Liver (tissue), 9 donors: ENCODE results near the gene MLLT10. TPM values are rescaled to one million over a fixed set of nuclear protein-coding genes. Genes with fewer than 3 reads are reported as not detected.

Experiments used
- DNase-seq: peaks from one replicate; pipeline ENCODE4 v3.0.0-alpha.2; 2017; ENCODE audit warnings: low spot score
- H3K27ac ChIP-seq, 2 donors: one replicate each; pipeline ENCODE4 v1.7.0; 2013; ENCODE audit warnings: inconsistent platforms in 2 of 2, low read length in 2 of 2, control low read depth in 1 of 2, low read depth in 1 of 2, mild to moderate bottlenecking in 1 of 2
- H3K27me3 ChIP-seq, 4 donors: one replicate each; pipeline versions ENCODE4 v1.6.1 to v1.7.0; 2013; ENCODE audit warnings: low read length in 3 of 4, inconsistent platforms in 1 of 4, mild to moderate bottlenecking in 1 of 4, moderate library complexity in 1 of 4; ENCODE audit not compliant: control insufficient read depth in 4 of 4, insufficient read depth in 4 of 4
- H3K36me3 ChIP-seq, 4 donors: one replicate each; pipeline versions ENCODE4 v1.6.1 to v1.7.0; 2013; ENCODE audit warnings: low read length in 3 of 4, mild to moderate bottlenecking in 3 of 4, low read depth in 1 of 4, moderate library complexity in 1 of 4; ENCODE audit not compliant: control insufficient read depth in 4 of 4, insufficient read depth in 3 of 4
- H3K4me1 ChIP-seq, 4 donors: one replicate each; pipeline versions ENCODE4 v1.6.1 to v1.7.0; 2013; ENCODE audit warnings: low read length in 3 of 4, mild to moderate bottlenecking in 3 of 4, moderate library complexity in 1 of 4; ENCODE audit not compliant: control insufficient read depth in 4 of 4, insufficient read depth in 4 of 4
- H3K4me3 ChIP-seq, 3 donors: one replicate each; pipeline versions ENCODE4 v1.6.1 to v1.7.0; 2013; ENCODE audit warnings: low read length in 3 of 3, control low read depth in 1 of 3, low read depth in 1 of 3, mild to moderate bottlenecking in 1 of 3
- H3K9ac ChIP-seq, 2 donors: one replicate each; pipeline ENCODE4 v1.7.0; 2013; ENCODE audit warnings: low read length in 2 of 2, mild to moderate bottlenecking in 2 of 2, moderate library complexity in 2 of 2, control low read depth in 1 of 2, low read depth in 1 of 2
- H3K9me3 ChIP-seq, 4 donors: one replicate each; pipeline versions ENCODE4 v1.6.1 to v1.7.0; 2013; ENCODE audit warnings: low read length in 3 of 4; ENCODE audit not compliant: control insufficient read depth in 4 of 4
- ATF3 ChIP-seq: IDR thresholded peaks from 2 replicates; pipeline ENCODE4 v1.6.1; 2016; ENCODE audit warnings: antibody characterized with exemption
- FOXA1 ChIP-seq: IDR thresholded peaks from 2 replicates; pipeline ENCODE4 v1.6.1; 2016; ENCODE audit warnings: antibody characterized with exemption
- GABPA ChIP-seq, 2 donors: IDR thresholded peaks in 1 of 2; conservative IDR thresholded peaks in 1 of 2; 2 replicates each; pipeline ENCODE4 v1.6.1; 2016; ENCODE audit warnings: antibody characterized with exemption in 2 of 2, mild to moderate bottlenecking in 1 of 2, moderate library complexity in 1 of 2
- HNF4A ChIP-seq, 2 donors: conservative IDR thresholded peaks; 2 replicates each; pipeline ENCODE4 v1.6.1; 2016; ENCODE audit warnings: antibody characterized with exemption in 2 of 2, mild to moderate bottlenecking in 2 of 2
- HNF4G ChIP-seq: IDR thresholded peaks from 2 replicates; pipeline ENCODE4 v1.6.1; 2016; ENCODE audit warnings: antibody characterized with exemption
- JUND ChIP-seq, 2 donors: IDR thresholded peaks; 2 replicates each; pipeline ENCODE4 v1.6.1; 2016; ENCODE audit warnings: antibody characterized with exemption in 2 of 2
- NR2F2 ChIP-seq: IDR thresholded peaks from 2 replicates; pipeline ENCODE4 v1.6.1; 2016; ENCODE audit warnings: antibody characterized with exemption
- RAD21 ChIP-seq, 2 donors: IDR thresholded peaks; 2 replicates each; pipeline ENCODE4 v1.6.1; 2016; ENCODE audit warnings: antibody characterized with exemption in 2 of 2, mild to moderate bottlenecking in 2 of 2
- REST ChIP-seq: IDR thresholded peaks from 2 replicates; pipeline ENCODE4 v1.6.1; 2016; ENCODE audit warnings: antibody characterized with exemption, mild to moderate bottlenecking
- RXRA ChIP-seq, 2 donors: IDR thresholded peaks; 2 replicates each; pipeline ENCODE4 v1.6.1; 2017 to 2018; ENCODE audit warnings: antibody characterized with exemption in 2 of 2, mild to moderate bottlenecking in 1 of 2
- YY1 ChIP-seq: IDR thresholded peaks from 2 replicates; pipeline ENCODE4 v1.6.1; 2016; ENCODE audit warnings: antibody characterized with exemption, mild to moderate bottlenecking
- WGBS: extraction: QIAGEN DNeasy Blood & Tissue Kit; methylation state at CpG from one replicate; pipeline ENCODE4 v1.1.7; 2013; 5-methylcytosine and 5-hydroxymethylcytosine counted together
- polyA plus RNA-seq, 2 donors: library from polyadenylated mRNA; stranded (reverse) in 1 of 2; unstranded in 1 of 2; fragments of 200-250 nt in 1 of 2; fragments of >200 nt in 1 of 2; fragmentation: Nextera tagmentation in 1 of 2; extraction: Ambion mirVana in 1 of 2; gene quantifications; one replicate each; pipeline versions ENCODE4 v1.2.1 to v1.2.3, GENCODE V29; 2013 to 2015
- total RNA-seq, 2 donors: library from RNA; depleted of rRNA; stranded (reverse); fragments of >200 nt; gene quantifications; one replicate each; pipeline ENCODE4 v1.2.3, GENCODE V29; 2014
- TF ChIP-seq, protein P1 (sequence below): fragments of 150-350 bp; IDR thresholded peaks from 2 replicates; pipeline ENCODE4 v1.5.1; 2017; ENCODE audit warnings: improper control_type of control experiment, low read depth, low read length; ENCODE audit not compliant: missing input control
- TF ChIP-seq, protein P2 (sequence below): IDR thresholded peaks from 2 replicates; pipeline ENCODE4 v1.6.1; 2016; ENCODE audit warnings: antibody characterized with exemption
- donor health status: healthy.
- donor health status: healthy.
- donor health status: healthy.
- donor health status: healthy.
- donor health status: healthy.

The MLLT10 gene
- total and polyA plus RNA-seq, 4 donors: 11.9 to 47.4 (median 22.6) TPM

- Histone ChIP-seq H3K4me1 (peaks cover 9 to 66% (median 53%) of the 10 kb centered on the region in 4 donors), H3K9me3 (no peaks in the 10 kb centered on the region), H3K4me3 (peak overlapping the region in 2 of 3 donors; percentile 7 to 32), H3K27ac (peak overlapping the region; percentile 88 to 94), H3K27me3 (no peaks in the 10 kb centered on the region), H3K9ac (peak overlapping the region; percentile 27 to 84), H3K36me3 (no peaks in the 10 kb centered on the region)
- no peak for DNase-seq
- 39% methylated on average over 3 of the region's 3 CpGs for WGBS
- TF ChIP-seq RXRA (IDR thresholded peaks at IDR 0.05) (no peak), JUND (IDR thresholded peaks at IDR 0.05) (no peak), YY1 (no peak)
Measured at GRCh38 chr10:21511946-21512572, 22.0 kb upstream of the MLLT10 start.

DNA sequence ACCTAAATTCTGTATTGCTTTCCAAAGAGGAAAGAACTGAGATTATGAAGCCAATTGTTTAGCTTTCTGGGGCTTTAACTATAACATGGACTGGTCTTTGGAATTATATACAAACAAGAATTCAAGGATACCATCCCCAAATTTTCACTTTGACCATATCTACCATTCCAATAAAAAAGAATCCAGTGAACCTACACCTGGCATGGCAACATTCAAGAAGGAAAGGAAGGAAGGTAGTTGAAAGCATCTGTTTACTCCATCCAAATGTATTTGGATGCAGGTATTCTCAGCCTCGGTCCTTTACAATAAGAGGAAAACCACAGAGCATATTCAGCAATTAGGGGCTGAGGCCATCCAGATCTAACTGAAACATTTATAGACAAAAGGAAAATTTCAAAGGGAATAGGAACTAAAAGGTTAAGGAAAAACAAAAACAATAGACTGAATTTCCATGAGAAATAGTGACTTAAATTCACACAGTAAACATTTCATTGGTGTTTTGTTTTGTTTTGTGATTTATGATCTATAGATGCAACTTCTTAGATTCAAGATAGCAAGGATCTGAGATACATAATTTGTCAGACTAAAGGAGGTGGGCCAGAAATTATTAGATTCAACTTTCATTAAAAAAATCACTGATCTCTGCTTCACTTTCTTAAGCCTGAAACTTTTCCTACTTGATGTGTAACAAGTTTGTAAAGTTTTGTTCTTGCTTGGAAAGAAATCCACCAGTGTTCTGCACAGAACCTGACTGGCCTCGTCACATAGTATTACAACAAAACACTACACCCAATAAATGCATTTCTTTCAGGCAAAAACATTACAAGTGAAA lies 21.2 kb upstream of the MLLT10 start:
- H3K4me3 ChIP-seq: no peak overlapping the region
- H3K4me1 ChIP-seq: peaks cover 9 to 66% (median 50%) of the 10 kb centered on the region in 4 donors
- H3K27ac ChIP-seq: peak overlapping the region; percentile 88 to 94
- 62% methylated on average over 2 of the region's 2 CpGs for WGBS
- no peaks in the 10 kb centered on the region for H3K36me3 ChIP-seq
- no peaks in the 10 kb centered on the region for H3K9me3 ChIP-seq
- TF ChIP-seq FOXA1 (no peak), YY1 (no peak), HNF4A (conservative IDR thresholded peaks at IDR 0.05) (no peak), RAD21 (IDR thresholded peaks at IDR 0.05) (no peak), GABPA (IDR thresholded peaks at IDR 0.05 in 1 of 2, conservative IDR thresholded peaks at IDR 0.05 in 1 of 2) (no peak), REST (no peak), NR2F2 (no peak)
- no peak overlapping the region for H3K9ac ChIP-seq
- no peaks in the 10 kb centered on the region for H3K27me3 ChIP-seq
- no peak for DNase-seq

DNA sequence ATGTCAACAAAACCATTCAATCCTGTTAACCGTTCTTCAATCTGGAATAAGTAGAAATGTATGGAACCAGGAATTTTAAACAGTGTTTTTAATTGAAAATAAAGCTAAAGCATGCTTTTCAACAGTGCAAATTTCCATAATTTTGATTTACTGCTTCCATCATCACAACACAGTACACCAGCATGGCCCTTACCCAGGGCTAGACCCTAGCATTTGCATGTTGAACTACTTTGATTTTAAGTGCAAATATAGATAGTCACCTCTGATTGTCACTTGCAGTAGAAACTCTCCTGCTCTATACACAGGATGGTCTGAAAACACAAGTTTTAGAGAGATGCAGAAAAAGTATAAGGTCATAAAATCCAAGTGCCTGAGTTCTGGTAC lies 20.6 kb upstream of the MLLT10 start:
- no peak for TF ChIP-seq GABPA (IDR thresholded peaks at IDR 0.05 in 1 of 2, conservative IDR thresholded peaks at IDR 0.05 in 1 of 2)
- TF ChIP-seq, protein P1, sequence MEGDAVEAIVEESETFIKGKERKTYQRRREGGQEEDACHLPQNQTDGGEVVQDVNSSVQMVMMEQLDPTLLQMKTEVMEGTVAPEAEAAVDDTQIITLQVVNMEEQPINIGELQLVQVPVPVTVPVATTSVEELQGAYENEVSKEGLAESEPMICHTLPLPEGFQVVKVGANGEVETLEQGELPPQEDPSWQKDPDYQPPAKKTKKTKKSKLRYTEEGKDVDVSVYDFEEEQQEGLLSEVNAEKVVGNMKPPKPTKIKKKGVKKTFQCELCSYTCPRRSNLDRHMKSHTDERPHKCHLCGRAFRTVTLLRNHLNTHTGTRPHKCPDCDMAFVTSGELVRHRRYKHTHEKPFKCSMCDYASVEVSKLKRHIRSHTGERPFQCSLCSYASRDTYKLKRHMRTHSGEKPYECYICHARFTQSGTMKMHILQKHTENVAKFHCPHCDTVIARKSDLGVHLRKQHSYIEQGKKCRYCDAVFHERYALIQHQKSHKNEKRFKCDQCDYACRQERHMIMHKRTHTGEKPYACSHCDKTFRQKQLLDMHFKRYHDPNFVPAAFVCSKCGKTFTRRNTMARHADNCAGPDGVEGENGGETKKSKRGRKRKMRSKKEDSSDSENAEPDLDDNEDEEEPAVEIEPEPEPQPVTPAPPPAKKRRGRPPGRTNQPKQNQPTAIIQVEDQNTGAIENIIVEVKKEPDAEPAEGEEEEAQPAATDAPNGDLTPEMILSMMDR: no peak
- TF ChIP-seq HNF4G: no peak
- no peak for TF ChIP-seq ATF3
- TF ChIP-seq REST: no peak
- TF ChIP-seq, protein P2, sequence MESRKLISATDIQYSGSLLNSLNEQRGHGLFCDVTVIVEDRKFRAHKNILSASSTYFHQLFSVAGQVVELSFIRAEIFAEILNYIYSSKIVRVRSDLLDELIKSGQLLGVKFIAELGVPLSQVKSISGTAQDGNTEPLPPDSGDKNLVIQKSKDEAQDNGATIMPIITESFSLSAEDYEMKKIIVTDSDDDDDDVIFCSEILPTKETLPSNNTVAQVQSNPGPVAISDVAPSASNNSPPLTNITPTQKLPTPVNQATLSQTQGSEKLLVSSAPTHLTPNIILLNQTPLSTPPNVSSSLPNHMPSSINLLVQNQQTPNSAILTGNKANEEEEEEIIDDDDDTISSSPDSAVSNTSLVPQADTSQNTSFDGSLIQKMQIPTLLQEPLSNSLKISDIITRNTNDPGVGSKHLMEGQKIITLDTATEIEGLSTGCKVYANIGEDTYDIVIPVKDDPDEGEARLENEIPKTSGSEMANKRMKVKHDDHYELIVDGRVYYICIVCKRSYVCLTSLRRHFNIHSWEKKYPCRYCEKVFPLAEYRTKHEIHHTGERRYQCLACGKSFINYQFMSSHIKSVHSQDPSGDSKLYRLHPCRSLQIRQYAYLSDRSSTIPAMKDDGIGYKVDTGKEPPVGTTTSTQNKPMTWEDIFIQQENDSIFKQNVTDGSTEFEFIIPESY: no peak
- Histone ChIP-seq H3K4me3 (no peak overlapping the region), H3K27ac (peak overlapping the region in 1 of 2 donors; percentile 13), H3K9me3 (no peaks in the 10 kb centered on the region), H3K27me3 (no peaks in the 10 kb centered on the region), H3K36me3 (no peaks in the 10 kb centered on the region), H3K4me1 (peaks cover 9 to 67% (median 51%) of the 10 kb centered on the region in 4 donors), H3K9ac (no peak overlapping the region)
- no peak for DNase-seq
- WGBS: 63% methylated on average over 1 of the region's 1 CpG
